Melanocyte of skin (primary cell): ENCODE results near the gene STX17. TPM values are rescaled to one million over a fixed set of nuclear protein-coding genes. Genes with fewer than 3 reads are reported as not detected.

Source experiments
- total RNA-seq, 2 donors: library from RNA; depleted of rRNA; stranded (reverse); fragments of >200 nt; gene quantifications; 2 replicates each; pipeline ENCODE4 v1.2.3, GENCODE V29; 2012

The STX17 gene
- total RNA-seq, result 10 to 100 TPM; 30.6 to 31.3 TPM

DNA sequence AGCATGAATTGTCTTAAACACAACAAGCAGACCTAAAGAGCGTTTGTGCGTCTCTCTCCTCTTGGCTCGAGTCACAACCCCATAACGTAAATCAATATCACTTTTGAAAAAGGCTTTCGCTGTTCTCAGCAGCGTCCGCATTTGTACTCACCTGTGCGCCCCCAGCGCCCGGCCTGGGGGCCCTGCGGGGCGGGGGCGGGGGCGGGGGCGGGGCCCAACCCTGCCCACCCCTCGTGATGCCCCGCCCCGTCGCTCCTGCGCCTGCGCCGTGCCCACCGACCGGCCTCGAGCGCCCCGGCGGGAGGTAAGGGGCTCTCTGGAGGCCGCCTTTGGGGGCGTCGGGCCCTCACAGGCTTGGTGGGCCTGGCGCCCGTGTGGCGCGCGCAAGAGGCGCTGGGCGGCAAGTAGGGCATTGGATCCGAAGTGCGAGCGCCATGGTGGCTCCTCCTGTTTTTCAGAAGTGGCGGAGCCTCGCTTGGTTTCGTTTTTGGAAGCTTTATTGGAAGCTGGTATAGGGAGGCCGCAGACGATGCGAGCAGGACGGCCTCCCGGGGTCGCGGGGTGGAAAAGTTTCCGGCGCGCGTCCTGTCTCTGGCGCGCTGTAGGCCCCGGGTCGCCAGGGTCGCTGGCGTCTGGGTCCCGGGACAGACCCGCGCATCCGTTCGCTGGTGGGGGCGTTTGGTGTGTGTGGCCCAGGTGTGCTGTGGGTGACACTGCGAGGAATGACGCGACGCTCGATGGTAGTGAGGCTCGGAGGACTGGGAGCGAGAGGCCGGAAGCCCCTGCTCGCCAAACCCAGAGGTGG is at the start of gene STX17:
STX17 (plus strand) TSS at position 252 of the 805 bp plus-strand sequence. CDS start 8,586 bp downstream, outside the sequence.

Other genes with a start within 250 kb of the STX17 start
- 1 to 10 TPM; 4.1 to 8.3 TPM for gene NR4A3, start 84.8 kb upstream of the STX17 start, total RNA-seq
- gene ERP44, start 192.3 kb downstream of the STX17 start, total RNA-seq, result 10 to 100 TPM in 1 of 2 donors, 1 to 10 TPM in 1; 10.0 to 15.7 TPM
- 10 to 100 TPM; 26.5 to 29.6 TPM for gene INVS, start 192.6 kb downstream of the STX17 start, total RNA-seq